SU-DHL-6 (cell line): ENCODE data around the gene ZRANB3.

Experiments
- CTCF ChIP-seq: fragments of 200-600 bp; sonication (generic); IDR thresholded peaks from one replicate; pipeline ENCODE4 v1.5.1; 2017; ENCODE audit warnings: antibody characterized with exemption, mild to moderate bottlenecking, low read length, moderate library complexity; ENCODE audit not compliant: insufficient read depth, poor library complexity, severe bottlenecking
- EZH2phosphoT487 ChIP-seq: fragments of 200-600 bp; sonication (generic), shearing (Covaris generic); conservative IDR thresholded peaks from 2 replicates; pipeline ENCODE4 v1.6.1; 2018; ENCODE audit warnings: mild to moderate bottlenecking, antibody characterized with exemption, low read length, moderate library complexity, mixed read lengths

DNA sequence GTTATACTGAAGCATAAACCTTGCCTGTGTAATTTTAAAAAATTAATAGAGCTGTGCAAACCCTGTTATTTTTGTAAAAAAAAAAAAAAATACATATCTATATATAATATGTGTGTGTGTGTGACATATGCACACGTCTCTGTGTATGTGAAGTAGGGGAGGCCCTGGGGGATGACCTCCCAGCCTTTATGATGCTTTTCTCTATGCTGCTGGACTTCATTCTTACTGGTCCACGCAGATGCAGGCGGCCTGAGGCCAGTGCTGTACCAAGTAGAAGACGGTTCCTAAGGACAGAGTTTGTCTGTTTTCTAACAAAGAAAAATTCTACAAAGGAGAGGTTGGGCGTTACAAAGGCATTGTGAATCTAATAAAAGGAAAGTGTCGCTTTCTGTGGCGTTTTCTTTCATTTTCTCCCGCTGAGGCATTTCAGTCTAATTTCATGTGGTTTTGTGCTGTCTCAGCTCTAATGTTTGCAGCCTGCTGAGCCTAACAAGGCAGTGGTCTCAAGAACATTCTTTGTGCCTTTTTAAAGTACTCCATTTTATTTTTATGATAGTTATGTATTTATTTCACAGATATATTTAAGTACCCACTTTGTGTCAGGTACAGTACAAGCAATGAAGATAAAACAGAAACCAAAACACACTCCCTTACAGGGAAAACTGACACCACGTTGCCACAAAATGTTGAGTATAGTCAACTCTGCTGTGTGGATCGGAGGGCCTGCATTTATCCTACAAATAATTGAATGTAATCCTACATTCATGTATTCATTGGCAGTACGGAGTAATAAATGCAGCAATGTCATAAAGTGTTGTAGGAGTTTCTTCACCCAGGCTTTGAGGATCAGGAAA, 360.9 kb downstream of the ZRANB3 start:
- TF ChIP-seq CTCF (no peak), EZH2phosphoT487 (no peak)
